B cell (primary cell): ENCODE measurements around the gene USP28.

Experiments used
- CTCF ChIP-seq: fragments of 200-600 bp; IDR thresholded peaks from one replicate; pipeline ENCODE4 v1.8.0; 2022; ENCODE audit warnings: antibody characterized with exemption, mild to moderate bottlenecking
- EZH2 ChIP-seq: IDR thresholded peaks from 2 replicates; pipeline ENCODE4 v1.6.1; 2012; ENCODE audit warnings: borderline replicate concordance, low read depth, mild to moderate bottlenecking, moderate library complexity, low read length; ENCODE audit not compliant: insufficient read depth, poor library complexity, severe bottlenecking

GRCh38 chr11:113838005-113838404, 37.4 kb downstream of the USP28 start:
- TF ChIP-seq CTCF, result no peak
- TF ChIP-seq EZH2, result no peak
